OCI-LY3 (cell line): Measurements from ENCODE around the gene CKAP5.

Experiments
- H2AFZ ChIP-seq: fragments of 200-600, 300-600 bp; shearing (Covaris generic); 2 replicates; pipeline ENCODE4 v1.6.0; 2014; ENCODE audit warnings: antibody characterized with exemption, low read depth, low read length
- H3K27ac ChIP-seq: fragments of 200-600, 300-600 bp; sonication (generic); 2 replicates; pipeline ENCODE4 v1.5.1; 2014; ENCODE audit warnings: mild to moderate bottlenecking, low read length, moderate library complexity, mixed read lengths
- H3K27me3 ChIP-seq: fragments of 200-600, 300-600 bp; sonication (generic); 2 replicates; pipeline ENCODE4 v1.6.1; 2014; ENCODE audit warnings: low read depth, low read length, mixed read lengths
- H3K36me3 ChIP-seq: fragments of 200-600, 300-600 bp; sonication (generic); replicated peaks from 2 replicates; pipeline ENCODE3; 2014; ENCODE audit warnings: low read depth, low read length, mixed read lengths
- H3K4me1 ChIP-seq: fragments of 300-600, 200-600 bp; sonication (generic); 2 replicates; pipeline ENCODE4 v1.6.1; 2014; ENCODE audit warnings: low read length, mixed read lengths
- H3K4me2 ChIP-seq: fragments of 200-600, 300-600 bp; sonication (generic); 2 replicates; pipeline ENCODE4 v1.6.1; 2014; ENCODE audit warnings: low read length, mixed read lengths
- H3K4me3 ChIP-seq: fragments of 300-600, 200-600 bp; sonication (generic); 2 replicates; pipeline ENCODE4 v1.5.1; 2014; ENCODE audit warnings: antibody characterized with exemption, mild to moderate bottlenecking, low read length, moderate library complexity
- H3K79me2 ChIP-seq: fragments of 300-600, 200-600 bp; shearing (Covaris generic); 2 replicates; pipeline ENCODE4 v1.6.1; 2014; ENCODE audit warnings: mild to moderate bottlenecking, low read length, mixed read lengths
- H3K9ac ChIP-seq: fragments of 300-600, 200-600 bp; shearing (Covaris generic); 2 replicates; pipeline ENCODE4 v1.6.0; 2014; ENCODE audit warnings: mild to moderate bottlenecking, low read length, moderate library complexity
- H3K9me3 ChIP-seq: fragments of 200-600, 300-600 bp; shearing (Covaris generic); 2 replicates; pipeline ENCODE4 v1.6.1; 2014; ENCODE audit warnings: low read length, mixed read lengths; ENCODE audit not compliant: insufficient read depth
- H4K20me1 ChIP-seq: fragments of 200-600, 300-600 bp; sonication (generic); 2 replicates; pipeline ENCODE4 v1.6.1; 2016; ENCODE audit warnings: low read length, mixed read lengths; ENCODE audit not compliant: insufficient read depth
- EZH2phosphoT487 ChIP-seq: fragments of 200-600 bp; shearing (Covaris generic); IDR thresholded peaks from 2 replicates; pipeline ENCODE4 v1.6.1; 2018; ENCODE audit warnings: antibody characterized with exemption, mixed run types, low read depth
- TF ChIP-seq, protein P1 (sequence below): fragments of 200-600, 300-600 bp; sonication (generic); IDR thresholded peaks from 2 replicates; pipeline ENCODE4 v1.5.1; 2014; ENCODE audit warnings: antibody characterized with exemption, low read length, low read depth

CKAP5 gene

GRCh38 chr11:46838501-46838900 is 7.6 kb downstream of the CKAP5 start:
- Histone ChIP-seq H3K36me3 (no peaks in the 10 kb centered on the region), H4K20me1 (peaks cover 80% of the 10 kb centered on the region), H3K4me1 (no peaks in the 10 kb centered on the region), H3K9ac (no peak overlapping the region), H3K27ac (no peak overlapping the region), H3K27me3 (no peaks in the 10 kb centered on the region), H3K4me3 (no peak overlapping the region), H3K4me2 (no peak overlapping the region), H2AFZ (no peak overlapping the region), H3K9me3 (no peaks in the 10 kb centered on the region), H3K79me2 (peaks cover 100% of the 10 kb centered on the region)
- TF ChIP-seq EZH2phosphoT487 = no peak
- TF ChIP-seq, protein P1, sequence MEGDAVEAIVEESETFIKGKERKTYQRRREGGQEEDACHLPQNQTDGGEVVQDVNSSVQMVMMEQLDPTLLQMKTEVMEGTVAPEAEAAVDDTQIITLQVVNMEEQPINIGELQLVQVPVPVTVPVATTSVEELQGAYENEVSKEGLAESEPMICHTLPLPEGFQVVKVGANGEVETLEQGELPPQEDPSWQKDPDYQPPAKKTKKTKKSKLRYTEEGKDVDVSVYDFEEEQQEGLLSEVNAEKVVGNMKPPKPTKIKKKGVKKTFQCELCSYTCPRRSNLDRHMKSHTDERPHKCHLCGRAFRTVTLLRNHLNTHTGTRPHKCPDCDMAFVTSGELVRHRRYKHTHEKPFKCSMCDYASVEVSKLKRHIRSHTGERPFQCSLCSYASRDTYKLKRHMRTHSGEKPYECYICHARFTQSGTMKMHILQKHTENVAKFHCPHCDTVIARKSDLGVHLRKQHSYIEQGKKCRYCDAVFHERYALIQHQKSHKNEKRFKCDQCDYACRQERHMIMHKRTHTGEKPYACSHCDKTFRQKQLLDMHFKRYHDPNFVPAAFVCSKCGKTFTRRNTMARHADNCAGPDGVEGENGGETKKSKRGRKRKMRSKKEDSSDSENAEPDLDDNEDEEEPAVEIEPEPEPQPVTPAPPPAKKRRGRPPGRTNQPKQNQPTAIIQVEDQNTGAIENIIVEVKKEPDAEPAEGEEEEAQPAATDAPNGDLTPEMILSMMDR = no peak

DNA sequence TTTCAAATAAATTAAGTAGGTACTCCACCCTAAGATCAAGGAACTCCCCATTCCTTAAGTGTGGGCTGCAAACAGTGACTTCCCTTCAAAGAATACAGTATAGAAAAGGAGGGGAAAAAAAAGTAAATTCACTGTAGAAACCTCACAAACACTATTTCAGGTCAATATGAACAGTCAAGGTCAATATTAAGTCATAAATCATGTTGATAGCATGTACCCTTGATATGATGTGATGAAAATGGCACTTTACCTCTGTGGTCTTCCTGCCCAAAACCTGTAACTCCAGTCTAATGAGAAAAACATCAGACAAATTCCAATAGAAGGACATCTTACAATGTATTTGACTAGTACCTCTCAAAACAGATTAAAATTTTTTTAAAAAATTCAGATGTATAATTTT is 8.2 kb downstream of the CKAP5 start:
- peaks cover 100% of the 10 kb centered on the region for H3K79me2 ChIP-seq
- H3K27ac ChIP-seq = no peak overlapping the region
- TF ChIP-seq EZH2phosphoT487 = no peak
- TF ChIP-seq, protein P1 = no peak
- no peaks in the 10 kb centered on the region for H3K36me3 ChIP-seq
- no peaks in the 10 kb centered on the region for H3K27me3 ChIP-seq
- H3K9ac ChIP-seq = no peak overlapping the region
- H2AFZ ChIP-seq = no peak overlapping the region
- H3K9me3 ChIP-seq = no peaks in the 10 kb centered on the region
- no peaks in the 10 kb centered on the region for H3K4me1 ChIP-seq
- peaks cover 76% of the 10 kb centered on the region for H4K20me1 ChIP-seq
- H3K4me3 ChIP-seq = no peak overlapping the region
- H3K4me2 ChIP-seq = no peak overlapping the region

- Histone ChIP-seq H4K20me1 (peaks cover 79% of the 10 kb centered on the region), H3K4me1 (no peaks in the 10 kb centered on the region), H3K79me2 (peaks cover 100% of the 10 kb centered on the region), H3K27me3 (no peaks in the 10 kb centered on the region), H3K36me3 (no peaks in the 10 kb centered on the region), H3K9ac (no peak overlapping the region), H2AFZ (no peak overlapping the region), H3K9me3 (no peaks in the 10 kb centered on the region), H3K4me2 (no peak overlapping the region), H3K27ac (no peak overlapping the region), H3K4me3 (no peak overlapping the region)
- TF ChIP-seq, protein P1 = no peak
- TF ChIP-seq EZH2phosphoT487 = no peak
Measured at GRCh38 chr11:46836870-46837269, 9.2 kb downstream of the CKAP5 start.

- Histone ChIP-seq H3K36me3 (no peaks in the 10 kb centered on the region), H3K9ac (no peak overlapping the region), H2AFZ (no peak overlapping the region), H3K4me3 (no peak overlapping the region), H3K4me2 (no peak overlapping the region), H3K79me2 (peaks cover 100% of the 10 kb centered on the region), H4K20me1 (peaks cover 81% of the 10 kb centered on the region), H3K9me3 (no peaks in the 10 kb centered on the region), H3K27me3 (no peaks in the 10 kb centered on the region), H3K27ac (no peak overlapping the region), H3K4me1 (no peaks in the 10 kb centered on the region)
- TF ChIP-seq, protein P1 = no peak
- no peak for TF ChIP-seq EZH2phosphoT487
Measured at GRCh38 chr11:46836431-46836830, 9.6 kb downstream of the CKAP5 start.
